Measurements from ENCODE around the gene CCR2. TPM values are rescaled to one million over a fixed set of nuclear protein-coding genes. Genes with fewer than 3 reads are reported as not detected.

Gene CCR2
- polyA plus RNA-seq, 3 donors = 20.5 to 181 (median 145) TPM

GRCh38 chr3:46356276-46356675 lies 2.4 kb downstream of the CCR2 start:
- DNase-seq = peak in 1 of 3 donors; percentile 34
- Histone ChIP-seq H2AFZ (ENCODE audit: insufficient read depth, low read depth, low read length, poor library complexity, severe bottlenecking) (peak overlapping the region; percentile 15), H3K4me1 (ENCODE audit: control insufficient read depth in 1 of 2, insufficient read depth in 2 of 2, low read length in 2 of 2) (peaks cover 71 to 99% of the 10 kb centered on the region in 2 donors), H3K79me2 (ENCODE audit: insufficient read depth, low read length) (peaks cover 88% of the 10 kb centered on the region), H3K9me3 (replicated peaks in 1 of 2; ENCODE audit: control insufficient read depth in 1 of 2, insufficient read depth in 1 of 2, low read length in 2 of 2) (no peaks in the 10 kb centered on the region), H3K4me3 (replicated peaks in 1 of 3; ENCODE audit: low read depth in 2 of 3, low read length in 3 of 3) (peak overlapping the region; percentile 54 to 92 (median 68)), H3K9ac (ENCODE audit: insufficient read depth, low read length, poor library complexity, severe bottlenecking) (peak overlapping the region; percentile 73), H3K27ac (ENCODE audit: low read depth in 1 of 2, low read length in 2 of 2) (peak overlapping the region in 1 of 2 donors; percentile 88), H4K20me1 (ENCODE audit: insufficient read depth, low read length) (peaks cover 16% of the 10 kb centered on the region), H3K36me3 (replicated peaks in 1 of 2; ENCODE audit: control insufficient read depth in 1 of 2, insufficient read depth in 2 of 2, low read length in 2 of 2) (peaks cover 42 to 44% of the 10 kb centered on the region in 2 donors), H3K27me3 (ENCODE audit: control insufficient read depth in 2 of 2, insufficient read depth in 2 of 2, low read length in 2 of 2) (no peaks in the 10 kb centered on the region), H3K4me2 (replicated peaks; ENCODE audit: extremely low read depth, low read length, poor library complexity, severe bottlenecking) (peak overlapping the region; percentile 96)
- H3K27ac Mint-ChIP-seq = peak overlapping the region; percentile 63 to 96 (median 80)
- no peaks in the 10 kb centered on the region for H3K9me3 Mint-ChIP-seq
- peaks cover 0 to 3% (median 2%) of the 10 kb centered on the region in 3 donors for H3K27me3 Mint-ChIP-seq (ENCODE audit: low read depth in 3 of 3)
- no peak for TF ChIP-seq CTCF (IDR thresholded peaks at IDR 0.05)
- peaks cover 96% of the 10 kb centered on the region for H3K4me1 Mint-ChIP-seq
- H3K36me3 Mint-ChIP-seq = peaks cover 49 to 50% of the 10 kb centered on the region in 2 donors
- intact Hi-C loops (cut with micrococcal nuclease) = loop anchor here in 1 of 2 donors (5.0 kb wide), 1 partner anchor 34 kb away; no protein-coding TSS in a partner anchor
- WGBS (ENCODE audit: insufficient coverage) = 50% methylated on average over 2 of the region's 3 CpGs
- H3K4me3 Mint-ChIP-seq = peak overlapping the region; percentile 85 to 99

GRCh38 chr3:46356909-46357308 lies 3.0 kb downstream of the CCR2 start:
- WGBS (ENCODE audit: insufficient coverage) = 100% methylated on average over 4 of the region's 4 CpGs
- Mint-ChIP-seq H3K27ac (peak overlapping the region; percentile 74 to 96 (median 80)), H3K4me1 (peaks cover 96% of the 10 kb centered on the region), H3K4me3 (peak overlapping the region; percentile 85 to 99), H3K9me3 (no peaks in the 10 kb centered on the region), H3K36me3 (peaks cover 50 to 51% of the 10 kb centered on the region in 2 donors), H3K27me3 (ENCODE audit: low read depth in 3 of 3) (peaks cover 0 to 3% (median 2%) of the 10 kb centered on the region in 3 donors)
- Histone ChIP-seq H3K4me3 (replicated peaks in 1 of 3; ENCODE audit: low read depth in 2 of 3, low read length in 3 of 3) (peak overlapping the region; percentile 54 to 92 (median 68)), H3K4me2 (replicated peaks; ENCODE audit: extremely low read depth, low read length, poor library complexity, severe bottlenecking) (peak overlapping the region; percentile 96), H3K79me2 (ENCODE audit: insufficient read depth, low read length) (peaks cover 84% of the 10 kb centered on the region), H3K36me3 (replicated peaks in 1 of 2; ENCODE audit: control insufficient read depth in 1 of 2, insufficient read depth in 2 of 2, low read length in 2 of 2) (peaks cover 42 to 44% of the 10 kb centered on the region in 2 donors), H2AFZ (ENCODE audit: insufficient read depth, low read depth, low read length, poor library complexity, severe bottlenecking) (no peak overlapping the region), H3K27me3 (ENCODE audit: control insufficient read depth in 2 of 2, insufficient read depth in 2 of 2, low read length in 2 of 2) (no peaks in the 10 kb centered on the region), H3K27ac (ENCODE audit: low read depth in 1 of 2, low read length in 2 of 2) (peak overlapping the region; percentile 0 to 88), H3K4me1 (ENCODE audit: control insufficient read depth in 1 of 2, insufficient read depth in 2 of 2, low read length in 2 of 2) (peaks cover 72 to 99% of the 10 kb centered on the region in 2 donors), H3K9ac (ENCODE audit: insufficient read depth, low read length, poor library complexity, severe bottlenecking) (peak overlapping the region; percentile 73), H3K9me3 (replicated peaks in 1 of 2; ENCODE audit: control insufficient read depth in 1 of 2, insufficient read depth in 1 of 2, low read length in 2 of 2) (no peaks in the 10 kb centered on the region), H4K20me1 (ENCODE audit: insufficient read depth, low read length) (peaks cover 16% of the 10 kb centered on the region)
- TF ChIP-seq CTCF (IDR thresholded peaks at IDR 0.05) = no peak
- intact Hi-C loops (cut with micrococcal nuclease) = loop anchor here in 1 of 2 donors (5.0 kb wide), 1 partner anchor 35 kb away; no protein-coding TSS in a partner anchor
- no peak for DNase-seq

All from CD14-positive monocyte (primary cell).